Measurements from ENCODE around the gene LPIN1.

- TF ChIP-seq, protein P1, sequence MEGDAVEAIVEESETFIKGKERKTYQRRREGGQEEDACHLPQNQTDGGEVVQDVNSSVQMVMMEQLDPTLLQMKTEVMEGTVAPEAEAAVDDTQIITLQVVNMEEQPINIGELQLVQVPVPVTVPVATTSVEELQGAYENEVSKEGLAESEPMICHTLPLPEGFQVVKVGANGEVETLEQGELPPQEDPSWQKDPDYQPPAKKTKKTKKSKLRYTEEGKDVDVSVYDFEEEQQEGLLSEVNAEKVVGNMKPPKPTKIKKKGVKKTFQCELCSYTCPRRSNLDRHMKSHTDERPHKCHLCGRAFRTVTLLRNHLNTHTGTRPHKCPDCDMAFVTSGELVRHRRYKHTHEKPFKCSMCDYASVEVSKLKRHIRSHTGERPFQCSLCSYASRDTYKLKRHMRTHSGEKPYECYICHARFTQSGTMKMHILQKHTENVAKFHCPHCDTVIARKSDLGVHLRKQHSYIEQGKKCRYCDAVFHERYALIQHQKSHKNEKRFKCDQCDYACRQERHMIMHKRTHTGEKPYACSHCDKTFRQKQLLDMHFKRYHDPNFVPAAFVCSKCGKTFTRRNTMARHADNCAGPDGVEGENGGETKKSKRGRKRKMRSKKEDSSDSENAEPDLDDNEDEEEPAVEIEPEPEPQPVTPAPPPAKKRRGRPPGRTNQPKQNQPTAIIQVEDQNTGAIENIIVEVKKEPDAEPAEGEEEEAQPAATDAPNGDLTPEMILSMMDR (IDR thresholded peaks at IDR 0.05): no peak
- no peak for TF ChIP-seq POLR2A (IDR thresholded peaks at IDR 0.05)
Measured at GRCh38 chr2:11861044-11861443, 114.6 kb downstream of the LPIN1 start.
